Myocyte (in vitro differentiated cells): ENCODE measurements around the gene PIK3R3. TPM values are rescaled to one million over a fixed set of nuclear protein-coding genes. Genes with fewer than 3 reads are reported as not detected.
A peak's percentile ranks its signal among the peaks of the same experiment; 100 is the strongest.

ENCODE experiments used
- DNase-seq: peaks from one replicate; pipeline ENCODE4 v3.0.0-alpha.2; 2012; ENCODE audit warnings: low read depth
- polyA plus RNA-seq: library from polyadenylated mRNA; unstranded; fragments of >200 nt; gene quantifications from one replicate; pipeline ENCODE4 v1.2.1, GENCODE V29; 2012; ENCODE audit warnings: missing spikeins
- total RNA-seq: library from RNA; depleted of rRNA; stranded (reverse); fragments of >200 nt; gene quantifications from 2 replicates; pipeline ENCODE4 v1.2.3, GENCODE V29; 2014

Gene PIK3R3
- 27.7 and 28.4 TPM in 2 replicates for total RNA-seq
- 8.0 TPM for polyA plus RNA-seq

DNA sequence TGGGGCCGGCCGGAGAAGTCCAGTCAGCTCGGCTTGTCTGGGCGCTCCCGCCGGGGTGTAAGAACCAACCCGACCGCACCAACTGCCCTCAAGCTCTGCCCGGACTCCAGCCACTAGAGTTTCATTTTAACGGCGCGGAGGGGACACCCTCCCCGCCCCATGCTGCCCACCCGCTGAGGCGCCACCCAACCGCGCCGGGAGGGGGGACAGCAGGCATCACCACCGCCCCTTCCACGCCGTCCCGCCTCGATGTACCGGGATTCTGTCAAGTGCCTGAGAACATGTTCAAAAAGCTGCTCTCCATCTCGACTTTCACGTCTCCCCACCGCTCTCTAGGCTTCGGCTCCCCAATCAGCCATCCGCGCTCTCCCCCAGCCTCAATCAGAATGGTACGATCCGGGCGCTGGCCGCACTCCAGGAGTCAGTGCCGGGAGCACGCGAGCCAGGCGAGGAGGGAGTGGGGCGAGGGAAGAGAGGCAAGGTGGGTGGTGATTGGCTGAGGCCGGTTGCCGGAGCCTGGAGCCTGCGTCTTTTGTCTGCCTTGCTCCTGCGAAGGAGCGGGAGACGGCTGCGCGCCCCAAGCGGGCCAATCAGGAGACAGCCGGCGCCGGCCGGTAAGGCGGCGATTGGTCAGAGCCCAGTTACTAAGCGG is at the start of gene PIK3R3:
Gene PIK3R3, minus strand, starts transcription at position 101 of the 652 bp plus-strand sequence. CDS start 677 bp downstream, outside the sequence.
- DNase-seq: peak; percentile 99

DNA sequence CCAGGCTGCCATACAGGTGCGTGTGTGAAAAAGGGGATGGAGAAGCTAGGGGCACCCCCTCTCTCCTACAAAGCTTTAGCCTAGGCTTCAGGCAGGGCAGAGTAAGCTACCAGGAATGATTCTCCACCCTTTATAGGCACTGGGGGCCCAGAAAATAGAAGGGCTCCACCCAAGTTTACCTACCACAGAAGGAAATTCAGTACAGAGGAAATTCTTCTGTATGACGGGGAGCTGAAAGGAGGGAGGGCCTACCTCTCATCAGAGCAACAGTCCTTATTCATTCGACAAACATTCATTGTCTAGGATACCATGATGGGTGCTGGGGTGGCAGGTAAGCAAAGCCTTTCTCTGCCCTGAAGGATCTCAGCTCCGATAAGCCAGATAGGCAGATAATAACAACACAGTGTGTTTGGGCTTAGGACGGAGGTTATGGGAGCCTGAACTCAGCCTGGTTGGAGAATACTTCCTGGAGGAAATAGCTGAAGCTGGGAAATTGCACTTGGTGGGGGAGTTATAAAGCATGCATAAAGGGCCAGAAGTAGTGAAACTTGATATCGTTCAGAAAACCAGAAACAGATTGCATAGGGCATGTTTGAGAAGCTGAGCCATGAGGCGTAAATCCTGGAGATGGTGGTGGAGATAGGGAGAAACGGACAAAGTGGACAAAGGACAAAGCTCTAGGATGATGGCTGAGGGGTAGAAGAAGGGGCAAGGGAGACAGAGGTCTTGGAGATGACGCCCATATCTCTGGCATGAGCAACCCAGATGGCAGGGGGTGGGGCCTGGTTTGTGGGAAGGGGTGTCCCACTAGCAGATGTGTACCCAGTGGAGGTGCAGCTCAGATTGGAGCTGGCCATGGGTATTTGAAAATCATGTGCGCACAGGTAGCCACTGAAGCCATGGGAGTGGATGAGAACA is 49.2 kb upstream of the PIK3R3 start:
- DNase-seq: no peak

DNA sequence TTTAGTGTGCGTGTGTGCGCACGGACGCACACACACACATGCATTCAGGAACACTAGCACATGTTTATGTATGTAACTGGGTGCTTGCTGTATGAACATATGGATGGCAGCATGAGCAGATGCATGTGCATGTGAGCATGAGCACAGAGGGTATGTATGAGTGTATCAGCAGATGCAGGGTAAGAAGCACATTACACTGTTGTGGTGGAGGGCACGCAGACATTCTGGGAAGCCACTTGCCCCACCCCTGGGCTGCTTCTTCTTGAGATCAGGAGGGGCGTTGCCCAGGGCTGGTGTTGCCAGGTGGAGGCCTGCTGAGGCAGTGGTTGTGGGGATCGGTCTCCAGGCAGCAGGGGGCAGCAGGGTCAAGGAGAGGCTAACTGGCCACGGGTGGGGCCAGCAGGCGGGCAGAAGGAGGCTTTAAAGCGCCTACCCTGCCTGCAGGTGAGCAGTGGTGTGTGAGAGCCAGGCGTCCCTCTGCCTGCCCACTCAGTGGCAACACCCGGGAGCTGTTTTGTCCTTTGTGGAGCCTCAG is 47.7 kb upstream of the PIK3R3 start:
- DNase-seq: peak; percentile 49

DNA sequence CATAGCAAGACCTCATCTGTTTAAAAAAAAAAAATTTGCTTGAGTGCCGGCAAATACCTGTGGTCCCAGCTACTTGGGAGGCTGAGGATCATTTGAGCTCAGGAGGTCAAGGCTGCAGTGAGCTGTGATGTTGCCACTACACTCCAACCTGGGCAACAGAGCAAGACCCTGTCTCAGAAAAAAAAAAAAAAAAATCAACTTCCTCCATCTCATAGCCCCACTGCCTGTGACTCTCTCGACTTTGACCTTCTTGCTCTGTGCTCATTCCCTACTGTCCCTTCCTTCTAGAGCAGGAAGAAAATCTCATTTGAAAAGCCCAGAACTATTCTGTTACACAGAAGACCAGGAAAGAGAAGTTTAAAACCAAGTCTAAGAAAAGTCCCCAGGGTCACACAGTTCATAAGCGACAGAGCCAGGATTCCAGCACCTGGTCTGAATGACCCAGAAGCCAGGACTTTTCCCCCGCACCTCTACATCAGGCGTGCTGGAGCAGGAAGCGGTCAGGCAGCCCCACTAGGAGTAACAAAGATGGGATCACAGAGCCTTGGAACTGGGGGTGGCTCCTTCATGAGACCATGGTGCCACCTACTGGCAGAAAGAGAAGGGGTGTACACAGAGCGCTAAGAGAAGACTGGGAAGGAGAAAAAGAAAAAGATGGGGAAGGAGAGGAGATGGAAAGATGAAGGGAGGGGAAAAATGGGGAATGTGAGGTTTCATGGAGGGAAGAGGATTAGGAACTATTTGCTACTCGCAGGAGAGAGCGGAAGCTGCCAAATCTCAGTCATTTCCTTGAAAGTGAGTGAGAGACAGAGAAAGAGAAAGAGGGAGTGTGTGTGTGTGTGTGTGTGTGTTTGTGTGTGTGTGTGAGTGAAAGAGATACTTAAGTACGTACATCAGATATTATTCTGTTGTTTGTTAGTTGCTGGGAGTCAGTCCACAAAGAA is 47.0 kb upstream of the PIK3R3 start:
- DNase-seq: peak; percentile 92

DNA sequence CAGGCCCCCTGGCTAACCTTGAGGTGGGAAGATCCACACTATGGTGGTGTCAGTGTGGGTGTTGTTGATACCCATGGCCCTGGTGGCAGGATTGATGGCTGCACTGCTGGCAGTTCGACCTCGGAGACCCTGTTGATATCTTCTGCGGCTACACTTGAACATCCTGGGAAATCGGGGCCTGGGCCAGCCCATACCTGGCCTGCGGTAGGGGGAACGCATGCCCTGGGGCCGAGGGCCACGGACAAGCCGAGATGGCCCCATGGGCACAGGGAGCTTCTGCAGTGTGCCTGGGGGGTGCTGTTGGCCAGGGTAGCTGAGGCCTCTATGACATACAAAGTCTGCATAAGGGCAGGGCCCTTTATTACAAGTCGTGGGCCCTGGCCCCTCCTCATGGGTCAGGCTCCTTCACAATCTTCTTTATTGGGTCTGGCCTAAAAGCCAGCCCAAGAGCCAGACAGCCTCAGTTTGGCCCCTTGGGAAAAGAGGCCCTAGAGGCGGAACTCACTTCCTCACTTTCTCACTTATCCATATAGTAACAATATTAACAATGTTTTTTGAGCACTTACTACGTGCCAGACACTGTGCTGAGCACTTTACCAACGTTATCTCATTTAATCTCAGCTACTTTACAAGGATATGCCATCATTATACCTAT is 43.9 kb upstream of the PIK3R3 start, which contains the start of gene P3R3URF:
Gene P3R3URF, minus strand, starts transcription at position 278 of the 655 bp plus-strand sequence. Its CDS starts 17 bp downstream, at position 261.
- no peak for DNase-seq

DNA sequence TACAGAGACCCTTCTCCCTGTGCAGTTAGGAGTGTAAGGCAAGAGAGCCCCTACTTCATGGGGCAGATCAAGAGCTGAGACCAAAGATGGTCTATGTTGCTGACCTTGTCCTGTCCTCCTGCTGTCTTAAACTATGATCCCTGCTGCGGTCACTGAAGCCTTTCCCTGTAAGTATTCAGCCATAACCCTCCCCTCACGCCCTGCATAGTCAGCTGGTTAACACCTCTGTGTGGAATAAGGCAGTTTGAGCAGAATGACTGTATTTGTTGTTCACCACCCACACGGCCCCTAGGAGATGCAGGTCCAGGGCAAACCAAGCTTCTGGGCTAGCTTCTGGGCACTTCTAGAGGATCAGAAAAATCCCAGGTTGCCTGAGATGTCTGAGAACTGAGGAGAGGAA is 42.8 kb upstream of the PIK3R3 start:
- no peak for DNase-seq

DNA sequence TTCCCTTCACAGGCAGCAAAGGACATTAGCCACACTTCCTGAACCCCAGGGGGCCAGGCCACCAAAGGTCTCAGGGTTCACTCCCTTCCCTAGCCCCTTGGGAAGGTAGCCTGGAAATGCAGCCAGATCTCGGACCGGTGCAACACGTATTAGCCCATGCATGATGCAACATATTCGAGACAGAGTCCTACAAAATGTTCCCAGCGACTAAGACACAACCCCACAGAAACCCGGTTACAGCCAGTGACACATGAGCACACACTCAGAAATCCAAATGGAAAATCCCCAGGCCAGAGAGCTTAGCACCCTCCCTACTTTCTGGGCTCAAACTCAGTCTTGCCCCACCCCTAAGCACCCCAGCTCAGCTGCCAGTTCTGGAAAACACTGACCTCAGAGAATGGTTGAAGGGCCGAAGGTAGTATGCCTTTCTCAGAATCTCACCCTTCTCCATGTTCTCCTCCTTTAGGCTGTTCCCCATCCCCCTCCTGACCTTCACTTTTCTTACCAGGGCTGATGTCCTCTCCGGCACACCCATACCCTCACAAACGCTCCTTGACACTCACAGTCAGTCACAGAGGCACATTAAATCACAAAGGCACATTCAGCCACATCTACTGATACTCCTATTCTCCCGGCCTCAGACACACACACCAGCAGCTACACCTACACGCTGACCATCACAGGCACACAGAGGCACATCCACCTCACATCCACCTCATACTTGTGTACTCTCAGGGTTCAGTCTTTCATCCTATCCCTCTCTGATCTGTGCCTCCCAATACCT is 42.2 kb upstream of the PIK3R3 start, which contains the start of gene TSPAN1:
Gene TSPAN1, plus strand, starts transcription at position 640 of the 784 bp plus-strand sequence. CDS start 6,021 bp downstream, outside the sequence.
- DNase-seq: peak; percentile 82

DNA sequence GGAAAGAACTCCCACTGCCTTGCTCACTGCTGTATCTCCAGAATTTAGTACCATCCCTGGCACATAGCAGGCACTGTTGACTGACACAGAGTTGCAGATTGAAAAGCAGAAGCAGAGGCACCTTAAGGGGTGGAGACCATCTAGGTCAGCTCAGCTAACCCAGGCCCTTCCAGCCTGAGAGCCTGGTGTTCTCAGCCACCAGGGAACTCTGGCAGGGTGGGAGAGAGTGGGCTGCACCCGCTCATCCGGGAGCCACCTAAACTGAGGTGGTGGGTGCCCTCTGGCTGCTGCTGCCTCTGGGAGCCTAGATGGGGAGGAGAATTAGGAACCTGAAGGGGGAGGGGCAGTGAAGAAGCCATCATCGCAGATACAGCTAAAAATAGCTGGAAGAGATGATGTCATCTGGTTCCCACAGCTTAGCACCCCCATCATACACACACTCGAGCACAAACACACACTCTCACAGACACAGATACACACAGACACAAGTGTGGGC is 41.0 kb upstream of the PIK3R3 start:
- peak; percentile 65 for DNase-seq

DNA sequence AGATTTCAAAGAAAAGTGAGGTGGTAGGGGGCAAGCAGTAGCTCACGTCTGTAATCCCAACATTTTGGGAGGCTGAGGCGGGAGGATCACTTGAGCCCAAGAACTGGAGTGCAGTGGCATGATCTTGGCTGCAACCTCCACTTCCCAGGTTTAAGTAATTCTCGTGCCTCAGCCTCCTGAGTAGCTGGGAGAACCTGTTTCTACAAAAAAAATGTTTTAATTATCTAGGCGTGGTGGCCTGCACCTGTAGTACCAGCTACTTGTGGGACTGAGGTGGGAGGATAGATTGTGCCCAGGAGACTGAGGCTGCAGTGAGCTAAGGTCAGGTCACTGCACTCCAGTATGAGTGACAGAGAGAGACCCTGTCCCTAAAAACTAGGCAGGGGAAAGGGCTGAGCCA is 39.9 kb upstream of the PIK3R3 start:
- no peak for DNase-seq

DNA sequence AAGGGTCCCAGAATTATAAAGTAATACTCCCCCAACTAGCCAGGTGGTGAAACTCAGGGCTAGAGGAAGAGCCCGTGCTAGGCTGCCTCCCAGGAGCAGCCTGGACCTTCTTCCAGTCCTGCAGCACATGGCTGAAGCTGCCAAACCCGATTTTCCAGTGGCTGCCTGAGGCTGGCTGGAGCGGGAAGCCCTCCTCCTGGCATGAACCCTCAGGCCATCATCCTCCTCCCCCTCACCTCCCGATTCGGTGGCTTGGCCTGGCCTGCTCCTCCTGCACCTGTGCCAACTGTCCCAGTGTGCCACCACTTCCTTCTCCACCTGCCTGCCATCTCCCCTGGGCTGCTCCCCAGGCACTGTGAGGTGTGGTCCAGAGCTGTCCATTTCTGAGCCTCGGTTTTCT is 39.4 kb upstream of the PIK3R3 start:
- no peak for DNase-seq

DNA sequence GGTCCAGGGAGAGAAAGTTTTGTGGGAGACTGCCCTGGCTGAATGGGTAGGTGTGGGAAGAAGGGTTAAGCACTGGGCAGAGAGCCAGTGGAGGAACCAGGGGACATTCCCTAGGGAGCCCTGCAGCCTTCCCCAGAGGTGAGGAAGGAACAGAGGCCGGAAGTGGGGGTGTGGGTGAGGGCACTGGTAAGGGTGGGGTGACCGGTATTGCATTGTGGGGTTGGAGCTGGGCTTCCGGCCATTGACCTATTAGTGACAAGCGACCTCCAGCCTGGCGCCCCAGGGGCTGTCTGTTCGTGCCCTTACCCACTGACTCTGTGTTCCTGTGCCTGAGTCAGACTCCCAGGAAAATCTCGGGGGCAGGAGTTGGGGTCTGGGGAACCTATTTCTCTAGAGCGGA is 38.9 kb upstream of the PIK3R3 start:
- DNase-seq: no peak

DNA sequence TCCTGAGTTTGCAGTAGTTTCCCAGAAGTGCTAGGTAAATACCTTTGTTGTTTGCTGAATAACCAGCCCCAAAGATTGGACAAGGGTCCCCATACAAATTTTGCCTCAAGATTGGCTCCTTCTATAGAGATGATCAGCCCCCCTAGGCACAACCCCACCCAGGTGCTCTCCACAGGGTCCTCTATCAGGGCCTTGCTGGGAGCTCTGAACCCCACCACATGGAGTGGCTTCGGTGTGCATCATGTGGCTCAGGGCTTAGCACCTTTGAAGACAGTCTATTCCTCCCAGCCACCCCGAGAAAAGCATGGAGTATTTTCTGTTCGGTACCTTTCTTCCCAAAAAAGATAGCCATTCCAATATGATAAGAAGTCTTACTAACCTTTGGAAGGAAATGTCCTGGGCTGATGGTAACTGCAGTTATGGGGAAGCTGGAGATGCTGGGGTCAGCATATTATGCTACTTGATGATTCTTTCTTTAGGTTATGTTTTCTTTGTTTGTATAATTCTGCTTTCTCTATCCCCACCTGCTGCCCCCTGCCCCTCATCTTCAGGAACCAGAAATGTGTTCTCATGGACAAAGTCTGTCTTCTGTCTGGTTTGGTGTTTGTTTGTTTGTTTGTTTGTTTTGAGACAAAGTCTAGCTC is 37.5 kb upstream of the PIK3R3 start:
- no peak for DNase-seq

DNA sequence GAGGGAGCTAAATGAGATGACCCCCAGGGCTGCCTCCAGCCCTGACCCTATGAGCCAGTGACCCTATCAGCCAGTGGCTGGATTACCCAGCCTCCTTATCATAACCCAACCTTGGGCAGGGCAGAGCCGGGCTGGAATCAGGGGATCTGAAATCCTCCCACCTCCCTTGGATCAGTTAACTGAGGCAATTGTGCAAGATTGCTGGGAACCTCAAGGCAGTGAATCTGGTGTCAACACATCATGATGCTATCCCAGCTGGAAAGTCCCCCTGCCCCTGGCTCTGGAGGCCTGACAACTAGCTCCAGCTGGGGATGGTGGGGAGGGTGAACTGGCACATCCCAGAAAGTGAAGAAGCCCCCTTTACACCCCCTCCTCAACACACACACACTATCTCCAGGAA is 36.0 kb upstream of the PIK3R3 start:
- DNase-seq: no peak

DNA sequence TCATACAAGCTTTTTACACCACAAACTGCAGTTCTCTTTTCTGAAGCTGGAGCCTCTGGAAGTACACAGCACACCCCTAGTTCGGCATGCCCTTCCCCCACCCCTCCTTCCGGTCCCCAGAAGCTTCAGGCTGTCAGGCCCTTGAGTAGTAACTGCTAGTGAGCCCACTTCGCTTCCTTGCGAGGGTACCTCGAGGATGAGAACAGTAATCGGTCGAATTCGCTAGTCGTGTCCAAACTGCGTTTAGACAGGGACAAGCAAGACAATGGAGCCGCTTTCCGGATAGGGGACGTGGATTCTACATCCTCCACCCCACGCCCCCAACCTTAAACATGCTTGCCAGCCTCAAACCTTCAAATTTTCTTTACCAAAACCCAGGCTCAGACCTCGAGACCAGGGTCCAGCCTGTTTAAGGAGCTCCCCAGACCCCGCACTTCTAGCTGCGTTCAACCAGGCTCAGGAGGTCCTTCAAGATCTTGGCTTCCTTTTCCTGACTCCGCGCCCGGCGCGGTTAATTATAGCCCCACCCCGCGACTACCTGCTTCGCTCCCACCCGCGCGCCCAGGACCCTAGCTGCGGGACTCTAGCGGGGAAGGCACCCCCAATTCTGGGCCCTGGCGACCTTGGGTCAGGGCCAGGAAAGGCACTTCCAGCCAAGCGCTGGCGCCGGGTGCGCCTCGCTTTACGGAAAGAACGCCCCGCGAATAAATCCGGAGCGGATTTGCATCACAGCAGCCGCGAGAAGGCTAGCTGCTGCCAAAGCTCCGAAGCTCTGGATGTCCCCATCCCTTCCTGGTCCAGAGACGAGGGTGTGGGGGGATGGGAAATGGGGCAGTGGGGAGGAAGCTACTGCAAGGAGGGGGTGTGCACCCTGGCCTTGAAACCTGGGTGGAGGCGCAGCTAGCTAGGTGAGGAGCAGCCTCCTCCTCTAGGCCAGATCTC is 34.4 kb upstream of the PIK3R3 start:
- no peak for DNase-seq

DNA sequence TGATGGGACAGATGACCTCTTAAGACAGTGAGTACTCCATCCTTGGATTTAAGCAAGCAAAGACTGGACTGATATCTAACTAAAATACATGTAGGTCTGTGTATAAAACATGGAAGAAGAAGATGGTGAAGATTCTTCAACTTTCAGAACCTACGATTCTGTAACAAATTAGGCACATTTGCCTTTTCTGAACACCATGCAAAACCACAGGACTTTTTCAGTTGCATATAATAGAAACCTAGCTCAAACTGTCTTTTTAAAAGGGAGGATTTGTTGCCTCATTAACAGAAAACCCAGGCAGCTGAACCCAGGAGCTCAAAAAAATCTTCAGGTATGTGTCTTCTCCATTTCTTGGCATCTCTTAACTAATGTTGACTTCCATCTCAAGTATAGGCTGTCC is 27.8 kb upstream of the PIK3R3 start:
- no peak for DNase-seq

DNA sequence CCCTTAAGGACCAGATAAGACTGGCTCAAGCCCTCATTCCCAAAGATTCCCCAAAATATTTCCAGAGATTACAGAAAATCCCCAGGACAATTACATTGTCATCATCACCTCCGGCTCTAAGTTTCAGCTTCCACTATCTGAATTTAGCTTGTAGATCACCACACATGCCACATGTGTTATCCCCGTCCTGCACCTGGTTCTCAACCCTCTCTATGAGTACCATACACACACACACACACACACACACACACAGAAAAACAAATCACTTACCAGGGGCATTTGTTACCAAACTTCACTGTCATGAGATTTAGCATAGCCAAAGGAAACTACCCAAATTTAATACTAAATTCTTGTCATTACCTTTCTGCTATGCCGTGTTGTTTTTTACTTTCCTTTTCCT is 27.1 kb upstream of the PIK3R3 start:
- peak; percentile 44 for DNase-seq
